GM12875 (cell line): ENCODE data around the gene POLRMT.

ENCODE experiments used
- H3K4me3 ChIP-seq: one replicate; pipeline ENCODE4 v1.5.1; 2011; ENCODE audit warnings: low read depth, low read length, control low read depth
- TF ChIP-seq, protein P1 (sequence below): IDR thresholded peaks from 2 replicates; pipeline ENCODE4 v1.5.1; 2011; ENCODE audit warnings: low read depth, mild to moderate bottlenecking, control low read depth, inconsistent platforms, low read length, moderate library complexity, borderline replicate concordance; ENCODE audit not compliant: insufficient read depth

Gene POLRMT

DNA sequence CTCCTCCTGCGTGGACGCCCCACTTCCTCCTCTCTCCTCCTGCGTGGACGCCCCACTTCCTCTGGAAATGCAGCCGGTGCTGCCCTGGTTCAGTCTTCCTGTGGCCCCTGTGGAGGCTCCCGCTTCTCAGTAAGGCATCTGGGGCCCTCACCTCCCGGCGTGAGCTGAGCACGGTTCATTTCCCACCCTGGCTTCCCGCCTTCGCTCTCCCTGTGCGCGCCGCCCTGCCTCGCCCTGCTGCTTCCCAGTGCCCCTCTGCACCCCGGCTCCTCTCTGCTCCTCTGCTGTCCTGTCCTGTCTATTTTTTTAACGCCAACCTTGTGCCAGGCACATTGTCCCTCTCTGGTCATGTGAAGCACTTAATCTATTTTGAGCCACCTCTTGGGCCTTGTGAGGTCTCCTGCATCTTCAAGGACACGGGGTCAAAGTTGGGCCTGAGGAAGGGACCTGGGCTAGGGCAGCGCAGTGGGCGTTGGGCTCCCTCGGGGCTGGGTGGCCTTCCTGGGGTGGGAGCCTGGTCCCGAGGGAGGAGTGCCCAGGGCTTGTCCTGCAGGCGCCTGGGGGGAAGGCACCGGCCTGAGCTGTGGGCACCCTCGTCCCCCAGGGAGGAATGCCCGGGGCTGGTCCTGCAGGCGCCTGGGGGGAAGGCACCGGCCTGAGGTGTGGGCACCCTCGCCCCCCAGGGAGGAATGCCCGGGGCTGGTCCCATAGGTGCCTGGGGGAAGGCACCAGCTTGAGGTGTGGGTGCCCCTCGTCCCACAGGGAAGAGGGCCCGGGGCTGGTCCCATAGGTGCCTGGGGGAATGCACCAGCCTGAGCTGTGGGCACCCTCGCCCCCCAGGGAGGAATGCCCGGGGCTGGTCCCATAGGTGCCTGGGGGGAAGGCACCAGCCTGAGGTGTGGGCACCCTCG lies 30.7 kb downstream of the POLRMT start:
- no peak overlapping the region for H3K4me3 ChIP-seq
- TF ChIP-seq, protein P1, sequence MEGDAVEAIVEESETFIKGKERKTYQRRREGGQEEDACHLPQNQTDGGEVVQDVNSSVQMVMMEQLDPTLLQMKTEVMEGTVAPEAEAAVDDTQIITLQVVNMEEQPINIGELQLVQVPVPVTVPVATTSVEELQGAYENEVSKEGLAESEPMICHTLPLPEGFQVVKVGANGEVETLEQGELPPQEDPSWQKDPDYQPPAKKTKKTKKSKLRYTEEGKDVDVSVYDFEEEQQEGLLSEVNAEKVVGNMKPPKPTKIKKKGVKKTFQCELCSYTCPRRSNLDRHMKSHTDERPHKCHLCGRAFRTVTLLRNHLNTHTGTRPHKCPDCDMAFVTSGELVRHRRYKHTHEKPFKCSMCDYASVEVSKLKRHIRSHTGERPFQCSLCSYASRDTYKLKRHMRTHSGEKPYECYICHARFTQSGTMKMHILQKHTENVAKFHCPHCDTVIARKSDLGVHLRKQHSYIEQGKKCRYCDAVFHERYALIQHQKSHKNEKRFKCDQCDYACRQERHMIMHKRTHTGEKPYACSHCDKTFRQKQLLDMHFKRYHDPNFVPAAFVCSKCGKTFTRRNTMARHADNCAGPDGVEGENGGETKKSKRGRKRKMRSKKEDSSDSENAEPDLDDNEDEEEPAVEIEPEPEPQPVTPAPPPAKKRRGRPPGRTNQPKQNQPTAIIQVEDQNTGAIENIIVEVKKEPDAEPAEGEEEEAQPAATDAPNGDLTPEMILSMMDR, result no peak

DNA sequence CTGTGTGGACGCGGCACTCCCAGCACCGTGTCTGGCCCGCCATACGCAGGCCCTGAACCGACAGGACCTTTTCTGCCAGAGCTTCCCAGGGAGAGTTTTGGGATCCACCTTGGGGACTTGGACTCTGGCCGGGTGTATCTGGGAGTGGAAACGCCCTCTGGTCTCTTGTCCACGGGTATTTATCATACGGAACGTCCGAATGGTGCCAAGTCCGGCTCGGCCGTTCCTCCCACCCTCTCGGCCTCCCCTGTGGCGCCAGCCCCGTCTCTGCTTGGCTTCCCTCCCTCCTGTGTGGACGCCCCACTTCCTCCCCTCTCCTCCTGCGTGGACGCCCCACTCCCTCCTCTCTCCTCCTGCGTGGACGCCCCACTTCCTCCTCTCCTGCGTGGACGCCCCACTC lies 31.5 kb downstream of the POLRMT start:
- TF ChIP-seq, protein P1, result no peak
- H3K4me3 ChIP-seq, result no peak overlapping the region

DNA sequence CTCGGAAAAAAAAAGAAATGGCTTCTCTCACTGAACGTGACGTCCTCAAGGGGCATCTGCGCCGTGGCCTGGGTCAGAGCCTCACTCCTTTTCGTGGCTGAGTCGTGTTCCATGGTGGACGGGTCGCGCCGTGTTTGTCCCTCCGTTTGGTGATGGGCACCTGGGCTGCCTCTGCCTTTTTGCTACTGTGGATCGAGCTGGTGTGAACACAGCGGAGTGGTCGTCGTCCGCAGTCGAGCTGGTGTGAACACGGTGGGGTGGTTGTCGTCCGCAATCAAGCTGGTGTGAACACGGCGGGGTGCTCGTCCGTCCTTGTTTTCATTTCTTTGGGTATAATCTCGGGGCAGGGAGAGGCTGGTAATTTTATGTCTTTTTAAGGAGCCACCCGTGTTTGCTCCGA lies 32.0 kb downstream of the POLRMT start:
- TF ChIP-seq, protein P1, result no peak

DNA sequence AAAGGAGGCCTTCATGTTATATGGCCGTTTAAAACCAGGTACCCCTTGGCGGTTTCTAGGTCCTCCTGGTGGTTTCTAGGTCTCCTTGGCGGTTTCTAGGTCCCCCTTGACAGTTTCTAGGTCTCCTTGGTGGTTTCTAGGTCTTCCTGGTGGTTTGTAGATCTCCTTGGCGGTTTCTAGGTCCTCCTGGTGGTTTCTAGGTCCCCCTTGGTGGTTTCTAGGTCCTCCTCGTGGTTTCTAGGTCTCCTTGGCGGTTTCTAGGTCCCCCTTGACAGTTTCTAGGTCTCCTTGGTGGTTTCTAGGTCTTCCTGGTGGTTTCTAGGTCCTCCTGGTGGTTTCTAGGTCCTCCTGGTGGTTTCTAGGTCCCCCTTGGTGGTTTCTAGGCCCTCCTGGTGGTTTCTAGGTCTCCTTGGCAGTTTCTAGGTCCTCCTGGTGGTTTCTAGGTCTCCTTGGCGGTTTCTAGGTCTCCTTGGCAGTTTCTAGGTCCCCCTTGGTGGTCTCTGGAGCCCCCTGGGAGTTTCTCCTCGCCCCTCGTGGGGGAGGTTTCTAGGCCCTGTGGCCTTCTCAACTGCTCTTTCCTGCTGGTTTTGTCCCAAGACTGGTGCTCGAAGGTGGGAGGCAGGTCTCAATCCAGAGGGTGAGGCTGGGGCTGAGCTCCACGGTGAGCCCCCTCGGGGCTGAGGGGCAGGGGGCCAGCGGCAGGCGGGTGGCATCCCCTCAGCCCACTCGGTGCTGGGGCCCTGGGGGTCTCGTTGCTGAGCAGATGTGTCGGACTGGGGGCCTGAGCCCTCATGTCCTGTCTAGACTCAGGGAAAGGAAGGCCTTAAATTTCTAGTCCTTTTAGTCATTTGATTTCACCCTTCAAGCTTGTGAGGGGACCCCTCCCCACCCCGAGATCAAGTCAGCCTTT lies 35.7 kb downstream of the POLRMT start:
- TF ChIP-seq, protein P1, result no peak
- no peak overlapping the region for H3K4me3 ChIP-seq

More for the DNA sequence above, 32.0 kb downstream of the POLRMT start:
- no peak overlapping the region for H3K4me3 ChIP-seq

DNA sequence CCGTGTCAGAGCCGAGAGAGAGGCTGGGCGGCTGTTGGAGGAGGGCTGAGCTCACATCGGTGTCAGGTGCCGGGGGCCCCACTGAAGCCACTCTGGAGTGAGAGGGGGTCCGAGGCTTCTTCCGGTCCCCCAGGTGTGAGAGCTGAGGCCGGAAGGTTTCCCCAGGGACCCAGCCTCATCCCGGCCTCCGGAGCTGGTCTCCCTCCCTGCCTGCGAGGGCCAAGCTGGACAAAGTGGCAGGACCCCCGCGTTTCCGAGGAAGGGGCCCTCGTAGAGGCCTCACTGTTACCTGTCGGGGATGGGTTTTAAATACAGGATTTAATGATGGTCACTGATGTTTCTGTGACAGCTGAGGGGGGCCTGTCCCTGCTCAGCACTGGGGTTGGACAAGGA lies 37.1 kb downstream of the POLRMT start:
- TF ChIP-seq, protein P1, result no peak
- no peak overlapping the region for H3K4me3 ChIP-seq

DNA sequence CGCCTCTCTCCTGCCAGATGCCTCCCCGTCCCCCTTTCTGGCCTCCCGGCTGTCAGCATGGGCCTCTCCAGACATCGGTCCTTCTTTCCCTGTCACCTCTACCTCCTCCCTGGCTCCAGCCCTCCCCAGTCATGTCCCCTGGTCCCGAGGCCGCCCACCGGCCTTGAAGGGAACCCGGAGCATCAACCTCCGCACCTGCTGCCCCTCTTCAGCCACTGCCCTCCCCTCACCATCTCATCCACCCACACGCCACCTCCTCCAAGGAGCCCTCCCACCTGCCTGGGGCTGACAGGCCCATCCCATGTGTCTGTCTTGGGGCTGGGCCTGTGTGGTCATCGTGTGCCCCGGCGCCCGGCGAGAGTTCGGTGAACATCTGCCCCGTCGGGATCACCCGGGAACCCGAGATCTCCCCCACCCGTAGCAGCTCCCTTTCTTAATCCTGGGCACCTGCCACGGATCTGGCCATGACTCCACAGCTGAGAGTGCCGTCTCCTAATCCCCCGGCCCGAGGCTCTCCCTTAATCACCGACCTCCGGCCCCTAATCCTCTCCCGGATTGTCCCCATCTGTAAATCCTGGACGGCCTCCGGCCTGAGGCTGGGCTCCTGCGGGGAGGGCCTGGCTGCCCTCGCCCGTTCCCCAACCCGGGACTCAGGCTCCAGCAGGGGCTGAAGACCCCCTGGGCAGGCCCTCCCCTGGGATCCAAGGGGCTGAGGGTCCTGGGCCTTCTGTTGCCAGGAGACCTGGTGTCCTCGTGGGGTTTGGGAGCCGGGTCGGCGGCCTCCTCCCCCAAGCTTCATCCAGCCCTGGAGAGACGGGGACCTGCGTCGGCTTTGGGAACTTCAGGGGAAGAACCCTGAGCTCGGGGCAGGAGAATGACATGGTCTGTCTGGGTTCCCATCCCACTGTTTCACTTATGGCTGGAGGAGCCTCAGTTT lies 37.7 kb downstream of the POLRMT start:
- TF ChIP-seq, protein P1, result no peak
- H3K4me3 ChIP-seq, result no peak overlapping the region
